Keratinocyte (primary cell): ENCODE data around the gene SETBP1.

Source experiments
- EZH2 ChIP-seq: IDR thresholded peaks from one replicate; pipeline ENCODE4 v1.6.1; 2012; ENCODE audit warnings: inconsistent platforms, mild to moderate bottlenecking, low read length, moderate library complexity
- TF ChIP-seq, protein P1 (sequence below), 3 experiments: IDR thresholded peaks in 1 of 3; conservative IDR thresholded peaks in 1 of 3; optimal IDR thresholded peaks in 1 of 3; 2 replicates in 2 of 3; 3 replicates in 1 of 3; pipeline versions ENCODE3 to v1.5.1; 2011; ENCODE audit warnings: low read length in 3 of 3, mild to moderate bottlenecking in 3 of 3, moderate library complexity in 2 of 3, control low read depth in 1 of 3, inconsistent platforms in 1 of 3; ENCODE audit not compliant: insufficient read depth in 2 of 3; ENCODE audit errors: extremely low read depth in 1 of 3

DNA sequence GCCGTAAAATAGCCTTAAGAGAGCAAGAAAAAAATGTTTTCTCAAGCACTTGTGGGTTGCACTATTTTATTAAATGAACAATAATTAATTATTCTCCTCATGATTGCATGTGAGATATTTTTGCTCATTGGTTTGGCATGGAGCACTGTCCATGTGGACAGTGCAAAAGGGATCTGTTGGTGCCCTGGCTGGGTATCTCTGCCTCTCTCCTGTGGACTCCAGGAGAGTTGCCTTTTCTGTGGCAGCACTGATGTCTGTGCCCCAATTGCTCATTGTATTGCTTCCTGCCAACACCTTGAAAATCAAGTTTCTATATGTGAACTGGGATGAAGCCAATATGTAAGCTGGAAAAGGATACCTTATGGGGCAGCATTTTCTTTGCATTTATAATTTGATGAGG lies 131.7 kb downstream of the SETBP1 start:
- TF ChIP-seq, protein P1, sequence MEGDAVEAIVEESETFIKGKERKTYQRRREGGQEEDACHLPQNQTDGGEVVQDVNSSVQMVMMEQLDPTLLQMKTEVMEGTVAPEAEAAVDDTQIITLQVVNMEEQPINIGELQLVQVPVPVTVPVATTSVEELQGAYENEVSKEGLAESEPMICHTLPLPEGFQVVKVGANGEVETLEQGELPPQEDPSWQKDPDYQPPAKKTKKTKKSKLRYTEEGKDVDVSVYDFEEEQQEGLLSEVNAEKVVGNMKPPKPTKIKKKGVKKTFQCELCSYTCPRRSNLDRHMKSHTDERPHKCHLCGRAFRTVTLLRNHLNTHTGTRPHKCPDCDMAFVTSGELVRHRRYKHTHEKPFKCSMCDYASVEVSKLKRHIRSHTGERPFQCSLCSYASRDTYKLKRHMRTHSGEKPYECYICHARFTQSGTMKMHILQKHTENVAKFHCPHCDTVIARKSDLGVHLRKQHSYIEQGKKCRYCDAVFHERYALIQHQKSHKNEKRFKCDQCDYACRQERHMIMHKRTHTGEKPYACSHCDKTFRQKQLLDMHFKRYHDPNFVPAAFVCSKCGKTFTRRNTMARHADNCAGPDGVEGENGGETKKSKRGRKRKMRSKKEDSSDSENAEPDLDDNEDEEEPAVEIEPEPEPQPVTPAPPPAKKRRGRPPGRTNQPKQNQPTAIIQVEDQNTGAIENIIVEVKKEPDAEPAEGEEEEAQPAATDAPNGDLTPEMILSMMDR (optimal IDR thresholded peaks at IDR 0.05 in 1 of 3, IDR thresholded peaks at IDR 0.05 in 1 of 3, conservative IDR thresholded peaks at IDR 0.05 in 1 of 3; ENCODE audit: extremely low read depth in 1 of 3, insufficient read depth in 2 of 3, low read length in 3 of 3): no peak
- no peak for TF ChIP-seq EZH2
